Hepatocyte (in vitro differentiated cells): ENCODE measurements around the gene BSDC1. TPM values are rescaled to one million over a fixed set of nuclear protein-coding genes. Genes with fewer than 3 reads are reported as not detected.
A peak's percentile ranks its signal among the peaks of the same experiment; 100 is the strongest.

Experiments used
- DNase-seq: peaks from one replicate; pipeline ENCODE4 v3.0.0-alpha.2; 2016; ENCODE audit warnings: low spot score
- H2AFZ ChIP-seq: fragments of 200-600 bp; sonication (generic); 2 replicates; pipeline ENCODE4 v1.6.0; 2016; ENCODE audit warnings: antibody characterized with exemption, mild to moderate bottlenecking
- H3K27ac ChIP-seq: fragments of 200-600 bp; sonication (generic); 2 replicates; pipeline ENCODE4 v1.5.1; 2016; ENCODE audit warnings: mild to moderate bottlenecking
- H3K27me3 ChIP-seq: fragments of 200-600 bp; sonication (generic); 2 replicates; pipeline ENCODE4 v1.6.1; 2016
- H3K36me3 ChIP-seq: fragments of 200-600 bp; sonication (generic); replicated peaks from 2 replicates; pipeline ENCODE4 v1.5.1; 2016; ENCODE audit warnings: low read depth; ENCODE audit not compliant: insufficient read depth
- H3K4me1 ChIP-seq: fragments of 200-600 bp; sonication (generic); 2 replicates; pipeline ENCODE4 v1.5.1; 2016; ENCODE audit warnings: mild to moderate bottlenecking, moderate library complexity; ENCODE audit not compliant: insufficient read depth
- H3K4me2 ChIP-seq: fragments of 200-600 bp; sonication (generic); 2 replicates; pipeline ENCODE4 v1.6.0; 2016
- H3K4me3 ChIP-seq: fragments of 200-600 bp; sonication (generic); 2 replicates; pipeline ENCODE4 v1.5.1; 2016; ENCODE audit warnings: mild to moderate bottlenecking
- H3K79me2 ChIP-seq: fragments of 200-600 bp; sonication (generic); 2 replicates; pipeline ENCODE4 v1.6.0; 2017; ENCODE audit warnings: mild to moderate bottlenecking
- H3K9me2 ChIP-seq: fragments of 200-600 bp; sonication (generic); replicated peaks from 2 replicates; pipeline ENCODE4 v1.6.0; 2017; ENCODE audit warnings: mild to moderate bottlenecking; ENCODE audit not compliant: insufficient read depth
- H3K9me3 ChIP-seq: fragments of 200-600 bp; sonication (generic); 2 replicates; pipeline ENCODE4 v1.5.1; 2016; ENCODE audit warnings: low read depth, mild to moderate bottlenecking
- H4K20me1 ChIP-seq: fragments of 200-600 bp; sonication (generic); 2 replicates; pipeline ENCODE4 v1.6.0; 2016; ENCODE audit warnings: mild to moderate bottlenecking; ENCODE audit not compliant: insufficient read depth, poor library complexity, severe bottlenecking
- EZH2 ChIP-seq: fragments of 200-600 bp; sonication (generic); IDR thresholded peaks from 2 replicates; pipeline ENCODE4 v1.6.1; 2016; ENCODE audit warnings: antibody characterized with exemption, mild to moderate bottlenecking, borderline replicate concordance
- EZH2phosphoT487 ChIP-seq: fragments of 200-600 bp; sonication (generic); IDR thresholded peaks from one replicate; pipeline ENCODE4 v1.6.1; 2018; ENCODE audit warnings: antibody characterized with exemption, mild to moderate bottlenecking, low read depth, moderate library complexity; ENCODE audit not compliant: unreplicated experiment, severe bottlenecking
- WGBS: methylation state at CpG from one replicate; pipeline ENCODE4 v1.1.6; 2016; ENCODE audit warnings: low lambda C conversion rate; ENCODE audit errors: missing lambda C conversion rate; 5-methylcytosine and 5-hydroxymethylcytosine counted together
- polyA plus RNA-seq: library from polyadenylated mRNA; unstranded; fragments of >200 nt; fragmentation: Nextera tagmentation; extraction: Ambion mirVana; gene quantifications from 2 replicates; pipeline ENCODE4 v1.2.1, GENCODE V29; 2016
- total RNA-seq: library from RNA; depleted of rRNA; stranded (reverse); fragments of >200 nt; gene quantifications from 2 replicates; pipeline ENCODE4 v1.2.3, GENCODE V29; 2014
- TF ChIP-seq, protein P1 (sequence below): fragments of 200-600 bp; sonication (generic); IDR thresholded peaks from 2 replicates; pipeline ENCODE4 v1.5.1; 2016; ENCODE audit warnings: antibody characterized with exemption, mild to moderate bottlenecking; ENCODE audit not compliant: poor library complexity

BSDC1 gene
- total and polyA plus RNA-seq, 2 experiments from 2014 or later, result 56.2 to 80.5 TPM

DNA sequence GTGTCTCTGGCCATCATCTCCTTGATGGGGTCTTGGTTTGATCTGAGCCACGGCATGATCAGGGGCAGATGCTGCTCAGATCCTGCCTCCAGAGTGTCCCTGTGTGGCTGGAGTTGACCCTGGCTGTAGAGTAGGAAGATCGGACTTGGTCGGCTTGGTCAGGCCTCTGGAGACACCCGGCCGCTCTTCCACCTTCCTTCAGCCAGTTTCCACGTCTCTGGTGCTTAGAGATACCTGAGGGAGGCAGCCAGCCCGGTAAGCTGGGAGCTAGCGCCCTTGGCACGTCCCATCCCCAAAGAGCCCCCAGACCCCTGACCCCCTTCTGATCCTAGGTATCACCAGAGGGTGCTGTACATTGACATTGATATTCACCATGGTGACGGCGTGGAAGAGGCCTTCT, 67.0 kb downstream of the BSDC1 start:
- H3K79me2 ChIP-seq, result peaks cover 21% of the 10 kb centered on the region
- no peaks in the 10 kb centered on the region for H3K36me3 ChIP-seq
- no peak for DNase-seq
- 97% methylated on average over 11 of the region's 11 CpGs for WGBS
- no peaks in the 10 kb centered on the region for H4K20me1 ChIP-seq
- no peak overlapping the region for H3K4me2 ChIP-seq
- no peak overlapping the region for H2AFZ ChIP-seq
- no peaks in the 10 kb centered on the region for H3K9me3 ChIP-seq
- no peaks in the 10 kb centered on the region for H3K27me3 ChIP-seq
- H3K4me3 ChIP-seq, result no peak overlapping the region
- H3K27ac ChIP-seq, result no peak overlapping the region
- peaks cover 2% of the 10 kb centered on the region for H3K4me1 ChIP-seq
- H3K9me2 ChIP-seq, result no peaks in the 10 kb centered on the region
- no peak for TF ChIP-seq EZH2
- TF ChIP-seq, protein P1, sequence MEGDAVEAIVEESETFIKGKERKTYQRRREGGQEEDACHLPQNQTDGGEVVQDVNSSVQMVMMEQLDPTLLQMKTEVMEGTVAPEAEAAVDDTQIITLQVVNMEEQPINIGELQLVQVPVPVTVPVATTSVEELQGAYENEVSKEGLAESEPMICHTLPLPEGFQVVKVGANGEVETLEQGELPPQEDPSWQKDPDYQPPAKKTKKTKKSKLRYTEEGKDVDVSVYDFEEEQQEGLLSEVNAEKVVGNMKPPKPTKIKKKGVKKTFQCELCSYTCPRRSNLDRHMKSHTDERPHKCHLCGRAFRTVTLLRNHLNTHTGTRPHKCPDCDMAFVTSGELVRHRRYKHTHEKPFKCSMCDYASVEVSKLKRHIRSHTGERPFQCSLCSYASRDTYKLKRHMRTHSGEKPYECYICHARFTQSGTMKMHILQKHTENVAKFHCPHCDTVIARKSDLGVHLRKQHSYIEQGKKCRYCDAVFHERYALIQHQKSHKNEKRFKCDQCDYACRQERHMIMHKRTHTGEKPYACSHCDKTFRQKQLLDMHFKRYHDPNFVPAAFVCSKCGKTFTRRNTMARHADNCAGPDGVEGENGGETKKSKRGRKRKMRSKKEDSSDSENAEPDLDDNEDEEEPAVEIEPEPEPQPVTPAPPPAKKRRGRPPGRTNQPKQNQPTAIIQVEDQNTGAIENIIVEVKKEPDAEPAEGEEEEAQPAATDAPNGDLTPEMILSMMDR, result no peak
- TF ChIP-seq EZH2phosphoT487, result no peak

DNA sequence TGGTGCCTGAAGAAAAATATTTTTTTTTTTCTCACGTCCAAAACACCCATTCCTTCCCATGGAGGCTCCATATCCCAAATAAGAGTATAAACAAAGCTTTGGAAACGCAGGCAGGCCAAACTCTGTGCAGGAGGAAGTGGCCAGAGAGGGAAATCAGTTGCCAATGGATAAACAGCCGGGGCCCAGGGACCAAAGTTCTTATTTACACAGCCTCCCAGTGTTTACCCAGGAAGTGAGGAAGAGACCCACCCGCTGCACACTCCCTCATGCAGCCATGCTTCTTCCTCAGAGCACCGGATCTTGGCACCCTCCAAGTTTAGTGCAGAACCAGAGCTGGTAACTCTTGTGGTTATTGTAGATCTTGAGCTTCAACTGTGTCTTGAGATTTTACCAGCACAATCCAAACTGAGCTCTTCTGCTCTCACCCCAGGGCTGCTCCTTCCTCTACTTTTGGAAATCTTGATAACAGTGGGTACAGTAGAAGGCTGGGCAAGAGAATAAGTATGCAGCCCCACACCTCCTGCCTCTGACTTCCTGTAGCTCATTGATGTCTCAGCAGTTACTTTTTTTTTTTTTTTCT, 72.4 kb downstream of the BSDC1 start:
- Histone ChIP-seq H3K4me1 (peaks cover 6% of the 10 kb centered on the region), H3K79me2 (peaks cover 39% of the 10 kb centered on the region), H4K20me1 (no peaks in the 10 kb centered on the region), H3K9me3 (no peaks in the 10 kb centered on the region), H3K9me2 (no peaks in the 10 kb centered on the region), H2AFZ (no peak overlapping the region), H3K36me3 (no peaks in the 10 kb centered on the region), H3K4me2 (peak overlapping the region; percentile 54), H3K4me3 (no peak overlapping the region), H3K27ac (peak overlapping the region; percentile 95), H3K27me3 (no peaks in the 10 kb centered on the region)
- 57% methylated on average over 5 of the region's 5 CpGs for WGBS
- TF ChIP-seq EZH2phosphoT487 (no peak), EZH2 (no peak)
- TF ChIP-seq, protein P1, result no peak
- DNase-seq, result peak; percentile 79

DNA sequence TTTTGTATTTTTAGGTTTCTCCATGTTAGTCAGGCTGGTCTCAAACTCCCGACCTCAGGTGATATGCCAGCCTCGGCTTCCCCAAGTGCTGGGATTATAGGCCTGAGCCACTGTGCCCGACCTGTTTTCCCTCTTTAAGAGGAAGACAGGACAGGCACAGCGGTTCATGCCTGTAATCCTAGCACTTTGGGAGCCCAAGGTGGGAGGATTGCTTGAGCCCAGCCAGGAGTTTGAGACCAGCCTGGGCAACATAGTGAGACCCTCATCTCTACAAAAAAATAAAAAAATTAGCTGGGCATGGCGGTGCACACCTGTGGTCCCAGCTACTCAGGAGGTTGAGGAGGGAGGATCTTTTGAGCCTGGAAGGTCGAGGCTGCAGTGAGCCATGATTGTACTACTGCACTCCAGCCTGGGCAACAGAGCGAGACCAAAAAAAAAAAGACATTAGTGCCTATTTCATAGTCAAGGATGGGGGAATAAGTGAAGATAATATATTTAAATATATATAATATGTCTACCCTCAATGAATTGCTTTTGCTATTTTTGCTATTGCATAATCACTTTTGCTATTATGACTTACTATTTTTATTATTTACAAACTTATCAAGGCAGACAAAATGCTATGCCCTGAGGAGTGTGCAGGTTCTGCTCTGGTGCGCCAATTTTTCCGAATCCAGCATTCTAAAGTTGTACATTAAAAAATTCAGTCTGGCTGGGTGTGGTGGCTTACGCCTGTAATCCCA, 75.9 kb downstream of the BSDC1 start:
- H3K4me1 ChIP-seq, result peaks cover 6% of the 10 kb centered on the region
- H3K9me2 ChIP-seq, result no peaks in the 10 kb centered on the region
- H3K27me3 ChIP-seq, result no peaks in the 10 kb centered on the region
- TF ChIP-seq EZH2phosphoT487 (no peak), EZH2 (no peak)
- TF ChIP-seq, protein P1, result no peak
- no peak for DNase-seq
- 97% methylated on average over 10 of the region's 10 CpGs for WGBS
- H3K36me3 ChIP-seq, result no peaks in the 10 kb centered on the region
- H3K27ac ChIP-seq, result no peak overlapping the region
- no peaks in the 10 kb centered on the region for H3K9me3 ChIP-seq
- no peaks in the 10 kb centered on the region for H4K20me1 ChIP-seq
- no peak overlapping the region for H3K4me3 ChIP-seq
- H3K79me2 ChIP-seq, result peaks cover 54% of the 10 kb centered on the region
- H2AFZ ChIP-seq, result no peak overlapping the region
- H3K4me2 ChIP-seq, result no peak overlapping the region
